ENCODE results near the gene ZNF862. TPM values are rescaled to one million over a fixed set of nuclear protein-coding genes. Genes with fewer than 3 reads are reported as not detected.
"Not testable (repeated sequence)": the region's sequence is repeated elsewhere in the genome, so short reads cannot be mapped to it uniquely, and the experiment has no call there.

Gene ZNF862
- polyA plus RNA-seq, 3 donors, result 17.1 to 19.9 (median 17.5) TPM

DNA sequence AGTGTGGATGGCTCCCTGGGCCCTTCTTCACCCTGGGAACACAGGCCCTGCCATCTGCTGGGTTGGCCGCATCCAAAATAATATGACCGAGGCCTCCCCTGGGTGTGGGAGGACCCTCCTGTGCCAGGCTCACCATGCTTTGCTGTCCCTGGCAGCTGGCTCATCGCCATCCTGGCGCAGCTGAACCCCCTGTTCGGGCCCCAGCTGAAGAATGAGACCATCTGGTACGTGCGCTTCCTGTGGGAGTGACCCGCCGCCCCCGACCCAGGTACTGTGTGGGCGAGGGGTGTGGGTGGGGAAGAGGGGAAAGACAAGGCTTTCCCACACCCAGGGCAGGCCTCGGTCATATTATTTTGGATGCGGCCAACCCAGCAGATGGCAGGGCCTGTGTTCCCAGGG, 40.3 kb downstream of the ZNF862 start:
- no peak for DNase-seq (ENCODE audit: low read depth in 3 of 3, low spot score in 2 of 3)

DNA sequence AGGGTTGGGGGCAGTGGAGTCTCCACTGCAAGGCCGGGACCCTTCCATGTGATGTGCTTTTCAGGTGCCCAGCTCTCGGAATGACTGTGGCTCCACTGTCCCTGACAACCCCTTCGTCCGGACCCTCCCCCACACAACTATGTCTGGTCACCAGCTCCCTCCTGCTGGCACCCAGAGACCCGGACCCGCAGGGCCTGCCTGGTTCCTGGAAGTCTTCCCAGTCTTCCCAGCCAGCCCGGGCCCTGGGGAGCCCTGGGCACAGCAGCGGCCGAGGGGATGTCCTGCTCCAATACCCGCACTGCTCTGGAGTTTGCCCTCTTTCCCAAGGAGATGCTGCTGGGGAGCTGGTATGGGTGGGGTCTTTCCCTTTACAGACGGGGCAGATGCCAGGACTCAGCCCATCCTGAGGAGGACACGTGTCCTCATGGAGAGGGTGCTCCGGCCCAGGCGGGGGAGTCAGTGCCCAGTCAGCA, 41.1 kb downstream of the ZNF862 start:
- DNase-seq (ENCODE audit: low read depth in 3 of 3, low spot score in 2 of 3), result no peak

DNA sequence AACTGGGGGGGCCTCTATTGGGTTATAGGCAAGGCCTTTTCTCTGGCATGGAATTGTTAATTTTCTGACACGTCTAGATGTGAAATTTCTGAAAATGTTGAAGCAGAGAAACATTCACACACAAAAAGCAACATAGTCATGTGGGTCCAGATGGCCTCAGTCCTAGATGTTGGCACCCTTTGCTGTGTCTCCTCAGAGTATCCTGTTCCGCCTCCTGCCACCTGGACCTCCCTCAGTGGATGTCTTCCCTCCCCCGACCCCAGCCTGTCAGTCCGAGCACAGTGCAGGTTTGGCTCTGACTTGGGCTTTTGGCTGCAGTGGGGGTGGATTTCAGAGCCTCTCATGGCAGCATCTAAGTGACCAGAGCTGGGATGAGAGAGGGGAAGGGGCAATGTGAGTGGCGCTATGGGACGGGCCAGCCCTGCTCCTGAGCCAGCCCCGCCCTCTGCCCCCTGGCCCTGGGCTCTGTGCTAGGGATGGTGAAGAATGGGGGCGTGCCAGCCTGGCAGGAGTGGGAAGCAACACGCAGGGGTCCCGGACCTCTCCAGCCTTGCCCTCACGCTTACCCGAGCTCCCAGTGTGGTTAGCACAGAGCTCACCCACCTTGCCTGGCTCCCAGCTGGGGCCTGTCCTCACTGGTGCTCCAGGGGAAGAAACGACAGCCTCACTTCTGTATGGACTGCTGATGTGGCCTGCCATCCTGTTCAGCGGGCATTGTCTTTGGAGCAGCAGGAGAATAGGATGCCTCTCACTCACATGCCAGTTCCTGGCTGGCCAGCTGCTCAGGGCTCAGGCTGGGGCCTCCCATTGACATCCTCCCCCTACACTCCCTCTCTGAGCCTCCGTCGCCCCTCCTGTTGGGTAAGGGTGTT, 41.8 kb downstream of the ZNF862 start:
- no peak for DNase-seq (ENCODE audit: low read depth in 3 of 3, low spot score in 2 of 3)

DNA sequence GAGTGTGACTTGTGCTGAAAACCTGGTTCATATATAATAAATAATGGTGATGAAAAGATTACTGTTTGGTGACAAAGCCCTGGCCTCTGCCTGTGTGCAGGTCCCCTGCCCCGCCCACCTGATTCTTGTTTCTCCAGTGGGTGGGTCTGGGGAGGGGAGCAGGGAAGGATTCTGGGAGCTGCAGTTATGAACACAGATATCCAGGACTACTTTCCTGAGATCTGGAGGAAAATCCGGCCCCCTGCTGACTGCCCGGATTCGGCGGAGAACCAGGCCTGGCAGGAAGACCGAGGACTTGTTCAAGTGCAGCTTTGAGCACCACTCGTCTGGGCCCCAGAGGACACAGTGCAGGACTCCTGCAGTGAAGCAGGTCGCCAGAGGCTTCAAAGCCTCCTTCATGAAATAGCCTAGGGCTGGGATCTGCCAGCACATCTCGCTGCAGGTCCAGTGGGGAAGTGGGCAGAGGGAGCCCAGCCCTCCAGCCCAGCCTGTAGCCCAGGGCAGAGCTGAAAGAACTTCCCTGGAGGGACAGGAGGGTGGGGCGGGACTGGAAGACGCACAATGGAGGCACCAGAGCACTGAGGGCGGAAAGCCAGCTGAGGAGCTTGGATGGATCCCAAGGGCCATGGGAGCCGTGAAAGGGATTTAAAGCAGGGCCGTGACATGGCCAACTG, 42.6 kb downstream of the ZNF862 start:
- no peak for DNase-seq (ENCODE audit: low read depth in 3 of 3, low spot score in 2 of 3)

DNA sequence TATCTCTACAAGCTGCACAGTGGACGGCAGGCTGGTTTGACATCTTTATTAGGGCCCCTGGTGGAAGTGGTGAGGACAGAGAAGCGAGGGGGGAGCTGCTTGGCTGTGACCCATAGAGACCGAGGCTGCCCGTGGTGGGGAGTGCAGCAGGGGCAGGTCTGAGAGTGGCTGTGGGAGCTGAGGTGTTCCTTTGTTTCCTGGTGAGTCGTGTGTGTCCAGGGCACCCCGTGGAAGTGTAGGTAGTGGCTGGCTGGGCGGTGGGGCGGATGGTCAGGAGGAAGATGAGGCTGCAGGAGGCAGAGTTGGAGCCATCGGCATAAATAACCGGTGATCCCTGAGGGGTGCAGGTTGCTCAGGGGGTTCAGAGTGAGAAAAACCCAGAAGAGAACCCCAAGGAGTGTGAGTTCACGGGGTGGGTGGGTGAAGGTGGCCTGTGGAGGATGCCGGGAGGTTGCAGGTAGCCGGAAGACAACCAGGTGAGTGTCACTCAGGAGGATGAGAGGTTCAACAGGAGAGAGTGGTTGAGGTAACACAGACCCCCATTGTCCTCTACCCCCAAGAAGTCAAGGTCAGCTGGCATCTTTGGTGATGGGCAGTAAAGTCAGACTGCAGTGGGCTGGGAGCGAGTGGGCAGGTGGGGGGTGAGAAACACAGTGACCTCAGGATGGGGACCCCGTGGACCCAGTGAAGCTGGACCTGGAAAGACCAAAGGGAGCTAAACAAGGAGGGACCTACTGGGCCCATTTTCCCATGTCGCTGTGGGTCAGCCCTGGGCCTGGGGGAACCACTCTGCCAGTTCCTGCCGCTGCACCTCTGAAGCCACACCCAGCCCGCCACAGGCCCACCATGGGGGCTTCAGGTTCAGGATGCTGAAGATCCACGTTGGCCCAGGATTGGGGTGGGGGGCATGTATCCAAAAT, 43.4 kb downstream of the ZNF862 start:
- DNase-seq (ENCODE audit: low read depth in 3 of 3, low spot score in 2 of 3), result no peak

DNA sequence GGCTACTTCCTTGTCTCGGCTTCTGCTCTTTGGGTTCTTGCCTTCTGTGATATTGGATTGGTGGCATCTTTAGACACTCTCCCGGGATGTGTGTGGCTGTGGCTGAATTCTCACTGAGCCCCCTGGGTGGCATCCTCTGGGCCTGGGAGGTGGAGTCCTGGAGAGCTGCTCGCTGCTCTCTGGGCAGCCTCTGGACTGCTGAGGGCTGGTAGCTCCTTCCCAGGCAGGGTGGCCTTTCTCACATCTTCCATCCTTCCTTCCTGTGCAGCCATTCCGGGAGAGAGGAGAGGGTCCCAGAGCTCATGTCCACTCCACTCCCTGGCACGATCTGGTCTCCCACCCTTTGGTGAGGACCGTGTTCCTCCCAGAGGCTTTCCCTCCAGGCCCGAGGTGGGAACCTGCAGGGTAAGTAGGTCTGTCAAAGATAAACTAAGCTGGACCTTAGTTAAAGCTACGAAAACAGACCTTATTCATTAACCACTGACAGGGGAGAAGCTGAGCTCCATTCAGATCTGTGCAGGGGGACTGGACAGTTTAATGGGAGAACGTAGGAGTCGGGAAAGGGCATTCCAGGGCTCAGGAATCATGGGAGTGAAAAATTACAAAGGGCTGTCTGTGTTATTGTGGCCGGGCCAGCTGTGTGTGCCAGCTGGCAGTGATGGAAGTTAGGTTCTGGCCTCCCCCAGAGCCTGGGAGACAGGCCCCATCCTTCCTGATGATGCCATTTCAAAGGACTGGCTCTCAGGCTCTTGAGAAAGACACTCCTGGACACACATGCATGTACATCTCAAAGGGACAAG, 44.3 kb downstream of the ZNF862 start:
- DNase-seq (ENCODE audit: low read depth in 3 of 3, low spot score in 2 of 3), result peak in 1 of 3 donors; percentile 24

DNA sequence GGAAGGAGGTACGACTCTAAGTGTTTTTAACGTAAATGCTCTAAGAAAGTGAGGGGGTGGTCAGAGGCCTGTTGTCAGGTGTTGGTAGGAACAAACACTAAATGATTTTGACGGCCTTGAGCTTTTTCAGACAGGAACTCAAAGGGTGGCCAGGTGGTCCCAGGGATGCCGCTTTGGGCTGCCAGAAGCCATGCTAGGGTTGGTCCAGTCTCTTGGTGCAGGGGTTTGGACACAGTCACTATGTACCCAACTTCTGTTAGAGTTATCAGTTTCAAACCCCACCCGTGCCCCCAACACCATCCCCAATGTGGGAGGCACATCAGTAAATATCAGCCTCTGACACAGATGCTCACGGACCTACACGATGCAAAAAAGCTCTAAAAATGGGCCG, 44.9 kb downstream of the ZNF862 start:
- DNase-seq (ENCODE audit: low read depth in 3 of 3, low spot score in 2 of 3), result no peak

DNA sequence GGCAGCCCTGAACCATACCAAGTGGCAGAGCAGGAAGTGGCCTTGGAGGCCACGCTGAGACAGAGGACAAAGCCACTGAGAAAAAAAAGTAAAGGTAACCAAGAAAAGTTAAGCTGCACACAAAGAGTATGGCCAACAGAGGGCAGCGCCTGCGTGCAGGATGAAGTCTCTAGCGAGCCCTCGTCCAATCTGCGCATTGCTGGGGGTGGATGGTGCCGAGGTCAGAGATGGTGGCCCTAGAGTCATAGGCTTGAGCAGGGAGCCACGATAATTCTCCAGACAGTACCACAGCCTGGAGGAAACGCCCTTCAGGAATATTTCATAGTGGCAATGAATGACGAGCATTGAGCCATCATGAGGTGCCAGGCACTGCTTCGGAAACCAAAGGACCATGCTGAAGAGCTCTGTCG, 45.3 kb downstream of the ZNF862 start:
- DNase-seq (ENCODE audit: low read depth in 3 of 3, low spot score in 2 of 3), result peak in 1 of 3 donors; percentile 30

DNA sequence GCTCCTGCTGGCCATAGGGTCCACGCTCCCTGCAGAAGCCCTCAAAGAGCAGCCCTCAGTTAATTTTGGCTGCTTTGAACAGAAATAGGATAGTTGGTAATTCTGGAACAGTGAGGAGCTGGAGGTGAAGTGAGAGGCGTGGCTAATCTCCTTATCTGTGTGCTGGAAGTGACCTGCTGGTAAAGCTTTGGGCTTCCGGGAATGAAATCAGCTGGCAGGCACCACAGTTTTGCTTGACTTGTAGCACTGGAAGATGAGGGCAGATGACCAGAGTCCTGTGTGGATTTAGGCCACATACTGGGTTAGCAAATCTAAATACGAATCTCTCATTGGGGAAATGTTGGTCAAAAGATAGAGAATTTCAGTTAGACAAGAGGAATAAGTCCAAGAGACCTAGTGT, 45.8 kb downstream of the ZNF862 start:
- no peak for DNase-seq (ENCODE audit: low read depth in 3 of 3, low spot score in 2 of 3)

DNA sequence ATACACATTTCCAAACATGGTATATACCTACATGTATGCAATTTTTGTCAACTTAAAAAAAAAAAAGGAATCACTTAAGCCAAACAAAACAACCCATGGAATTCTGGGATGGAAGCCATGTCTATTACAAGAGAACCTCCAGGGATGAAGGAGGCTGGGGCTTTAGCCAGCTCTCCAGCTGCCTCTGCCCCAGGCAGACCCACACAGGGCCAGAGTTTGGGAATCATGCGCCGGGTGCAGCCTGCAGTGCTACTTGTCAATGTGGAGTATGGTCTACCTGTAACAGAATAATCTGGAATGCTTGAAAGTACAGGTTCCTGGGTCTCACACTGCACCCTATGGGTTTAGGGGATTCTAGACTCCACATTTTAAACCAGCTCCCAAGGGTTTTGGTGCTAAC, 46.4 kb downstream of the ZNF862 start:
- no peak for DNase-seq (ENCODE audit: low read depth in 3 of 3, low spot score in 2 of 3)

DNA sequence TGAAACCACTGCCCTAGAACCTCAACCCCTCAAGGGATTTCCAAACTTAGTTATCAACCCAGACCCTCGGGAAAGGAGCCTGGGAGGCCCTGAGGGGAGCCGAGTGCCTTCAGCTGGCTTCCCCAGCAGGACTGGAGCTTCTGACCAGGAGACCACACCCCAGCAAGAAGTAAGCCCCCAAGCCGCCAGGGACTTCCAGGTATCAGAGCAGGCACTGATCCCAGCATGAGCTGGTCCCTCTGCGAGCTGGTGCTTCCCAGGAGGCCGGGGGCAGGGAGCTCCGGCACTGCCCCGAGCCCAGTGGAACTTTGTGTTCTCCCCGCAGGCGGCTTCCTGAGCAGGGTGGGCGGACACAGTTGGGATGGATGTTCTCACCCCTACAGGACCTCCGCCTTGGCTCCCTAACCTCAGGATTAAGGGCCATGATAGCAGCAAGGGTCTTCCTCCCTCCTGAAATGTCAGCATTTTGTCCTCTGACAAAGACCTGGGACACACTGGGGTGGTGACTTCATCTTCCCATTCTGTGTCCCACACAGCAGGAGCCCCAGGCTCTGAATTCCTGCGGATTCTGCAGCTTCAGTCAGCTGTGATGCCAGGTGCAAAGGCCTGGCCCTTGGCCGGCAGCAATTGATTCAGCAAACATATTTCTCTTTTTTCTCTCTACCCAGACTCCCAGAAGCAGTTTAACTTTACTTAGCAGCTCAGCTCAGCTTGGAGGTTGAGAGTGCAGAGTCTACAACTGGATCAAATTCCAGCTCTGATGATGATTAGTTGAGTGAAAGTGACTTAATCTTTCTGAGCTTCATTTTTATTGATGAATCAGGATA, 47.2 kb downstream of the ZNF862 start:
- no peak for DNase-seq (ENCODE audit: low read depth in 3 of 3, low spot score in 2 of 3)

DNA sequence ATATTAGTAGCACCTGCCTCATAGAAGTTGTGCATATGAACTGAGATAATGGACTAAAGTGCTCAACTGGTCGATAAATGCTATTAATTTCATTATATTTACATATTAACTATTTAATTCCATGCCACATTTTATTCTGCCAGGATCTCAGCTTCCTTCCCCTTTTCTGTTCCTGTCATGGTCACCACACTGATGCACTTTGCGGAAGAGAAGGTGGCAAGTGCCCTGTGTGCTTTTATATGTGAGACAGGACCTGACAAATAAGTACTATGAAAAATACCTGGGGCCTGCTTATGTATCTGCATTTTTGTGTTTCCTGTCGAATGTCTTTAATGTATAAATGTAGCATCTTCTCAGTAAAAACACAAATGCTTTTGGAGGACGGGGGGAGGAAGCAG, 47.8 kb downstream of the ZNF862 start:
- no peak for DNase-seq (ENCODE audit: low read depth in 3 of 3, low spot score in 2 of 3)

DNA sequence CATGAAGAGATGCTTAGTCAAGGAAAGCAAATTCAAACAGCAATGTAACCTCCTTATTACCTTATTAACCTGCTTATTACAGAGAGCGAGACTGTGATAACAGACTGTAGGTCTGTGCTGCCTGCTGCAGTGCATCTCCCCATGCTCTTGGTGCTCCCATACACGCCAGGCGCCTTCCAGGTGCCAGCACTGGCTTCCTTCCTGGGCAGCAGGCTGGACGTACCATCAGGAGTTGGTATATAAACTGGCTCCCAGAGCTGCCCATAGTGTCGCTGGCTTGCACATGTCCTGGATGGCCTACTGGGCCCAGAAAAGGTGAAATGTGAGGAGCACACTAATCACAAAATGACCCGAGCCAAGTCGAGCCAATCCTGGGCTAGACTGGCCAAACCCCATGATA, 49.1 kb downstream of the ZNF862 start:
- no peak for DNase-seq (ENCODE audit: low read depth in 3 of 3, low spot score in 2 of 3)

DNA sequence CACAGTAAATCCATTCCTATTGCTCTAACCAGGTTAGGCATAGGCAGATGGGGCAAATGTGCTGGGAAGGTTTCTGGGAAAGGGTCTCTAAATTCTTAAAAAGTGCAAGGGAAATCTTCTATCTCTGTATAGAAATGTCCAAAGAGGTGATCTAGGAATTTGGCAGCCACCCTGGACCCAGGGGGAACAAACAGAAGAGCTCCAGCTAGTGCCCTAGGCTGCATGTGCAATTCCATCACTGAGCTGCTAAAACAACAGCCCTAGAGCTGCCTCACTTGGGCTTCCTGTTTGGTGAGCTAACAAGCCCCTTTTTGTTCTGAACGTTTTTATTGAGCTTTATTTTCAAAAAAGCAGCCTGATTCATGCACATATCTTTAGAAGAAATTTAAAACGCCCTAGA, 52.5 kb downstream of the ZNF862 start:
- not testable (repeated sequence) for DNase-seq (ENCODE audit: low read depth in 3 of 3, low spot score in 2 of 3)

DNA sequence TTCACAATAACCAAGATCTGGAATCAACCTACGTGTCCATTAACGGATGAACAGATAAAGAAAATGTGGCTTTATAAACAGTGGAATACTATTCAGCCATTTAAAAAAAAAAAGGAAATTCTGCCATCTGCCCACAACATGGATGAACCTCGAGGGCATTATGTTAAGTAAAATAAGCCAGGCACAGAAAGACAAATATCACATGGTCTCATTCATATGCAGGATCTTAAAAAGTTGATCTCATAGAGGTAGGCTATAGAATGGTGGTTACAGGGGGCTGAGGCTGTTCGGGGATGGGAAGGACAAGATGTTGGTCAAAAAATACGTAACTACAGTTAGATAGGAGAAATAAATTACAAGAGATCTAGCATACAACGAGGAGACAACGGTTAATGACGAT, 56.8 kb downstream of the ZNF862 start:
- DNase-seq (ENCODE audit: low read depth in 3 of 3, low spot score in 2 of 3), result not testable (repeated sequence)

DNA sequence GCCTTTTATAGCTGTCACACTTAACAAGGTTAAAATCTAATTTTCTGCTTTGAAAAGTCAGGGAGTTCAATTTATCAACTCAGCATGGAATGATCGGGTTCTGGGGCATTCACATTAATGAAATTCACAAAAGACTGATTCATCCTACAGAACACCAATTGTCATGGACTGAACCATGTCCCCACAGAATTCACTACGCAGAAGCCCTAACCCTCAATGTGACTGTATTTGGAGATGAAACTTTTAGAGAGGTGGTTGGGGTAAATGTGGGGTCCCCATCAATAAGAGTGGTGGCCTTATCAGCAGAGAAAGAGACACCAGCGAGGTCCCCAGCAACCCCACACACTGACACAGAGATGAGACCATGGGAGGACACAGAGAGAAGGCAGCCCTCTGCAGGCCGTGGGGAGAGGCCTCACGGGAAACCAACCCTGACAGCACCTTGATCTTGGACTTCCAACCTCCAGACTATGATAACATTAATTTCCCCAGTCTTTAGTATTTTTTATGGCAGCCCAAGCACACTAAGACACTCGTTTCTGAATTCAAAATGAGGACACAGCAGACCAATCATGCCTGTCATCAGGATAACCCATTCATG, 69.7 kb downstream of the ZNF862 start:
- DNase-seq (ENCODE audit: low read depth in 3 of 3, low spot score in 2 of 3), result not testable (repeated sequence)

DNA sequence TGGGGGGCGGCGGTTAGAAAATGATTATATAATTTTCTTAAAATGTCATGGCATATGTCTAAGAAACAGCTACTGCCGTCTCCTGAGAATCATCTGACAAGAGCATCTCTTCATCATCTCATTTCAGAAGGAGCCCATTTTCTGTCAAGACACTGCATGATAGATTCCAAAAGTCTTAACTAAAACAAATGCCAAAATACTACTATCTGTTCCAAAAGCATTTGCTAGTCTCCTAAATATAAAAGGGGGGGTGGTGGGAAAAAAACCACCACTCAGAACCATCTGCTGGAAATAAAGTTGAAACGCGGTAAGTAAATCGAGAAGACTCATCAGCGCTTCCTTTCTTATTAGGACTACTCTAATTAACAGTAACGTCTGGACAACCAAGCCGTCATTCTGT, 72.0 kb downstream of the ZNF862 start:
- not testable (repeated sequence) for DNase-seq (ENCODE audit: low read depth in 3 of 3, low spot score in 2 of 3)

DNA sequence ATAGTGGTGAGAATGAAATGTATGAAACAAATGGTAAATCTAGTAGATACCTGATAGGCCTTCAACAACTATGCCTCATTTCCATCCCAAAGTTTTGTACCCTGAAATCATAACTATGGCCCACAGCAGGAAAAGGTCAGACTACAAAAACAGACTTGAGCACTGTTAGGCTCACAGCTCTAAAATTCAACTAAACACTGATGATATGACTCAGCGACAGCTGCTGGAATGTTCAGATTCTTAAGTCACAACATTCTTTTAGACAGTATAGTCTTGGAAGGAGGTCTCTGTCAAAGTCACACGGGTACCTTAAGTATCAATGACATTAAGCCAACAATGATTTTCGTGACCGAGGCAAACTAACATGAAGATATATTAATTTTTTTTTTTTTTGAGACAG, 74.0 kb downstream of the ZNF862 start:
- not testable (repeated sequence) for DNase-seq (ENCODE audit: low read depth in 3 of 3, low spot score in 2 of 3)

All from right renal cortex interstitium (tissue), 3 donors.